Femur (tissue), 1 donor: ENCODE data around the gene CRLF2.
A peak's percentile ranks its signal among the peaks of the same experiment; 100 is the strongest.
"Not testable (repeated sequence)": the region's sequence is repeated elsewhere in the genome, so short reads cannot be mapped to it uniquely, and the experiment has no call there.

ENCODE experiments used
- DNase-seq: peaks from one replicate; pipeline ENCODE4 v3.0.0-alpha.2; 2017

CRLF2 gene

DNA sequence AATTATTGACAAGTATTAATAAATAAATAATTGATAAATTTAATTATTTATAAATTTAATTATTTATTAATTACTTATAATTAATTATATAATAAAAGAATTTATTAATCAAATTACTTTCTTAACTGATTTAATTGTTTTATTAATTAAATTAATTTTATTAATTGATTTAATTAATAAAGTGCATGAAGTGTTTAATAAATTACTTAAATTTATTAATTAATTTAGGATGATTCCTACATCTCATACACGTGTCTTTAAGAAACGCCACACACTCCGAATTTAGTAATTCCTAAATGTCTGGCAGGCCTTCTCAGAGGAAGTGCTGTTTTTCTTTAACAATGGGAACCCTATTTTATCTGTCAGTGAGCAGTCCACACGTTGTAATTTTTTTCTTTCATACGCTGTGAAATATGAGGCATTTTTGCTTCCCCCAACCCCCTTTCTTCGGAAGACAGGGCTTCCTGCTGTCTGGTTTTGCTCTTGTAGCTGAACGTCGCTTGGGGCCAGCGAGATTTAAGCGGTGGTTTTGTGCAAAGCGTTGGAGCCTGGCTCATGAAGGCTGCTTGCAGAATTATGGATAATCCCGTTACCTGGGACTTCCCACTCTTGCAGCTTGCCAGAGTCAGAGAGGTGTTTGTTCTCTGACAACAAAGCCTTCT is 46.8 kb downstream of the CRLF2 start:
- DNase-seq: peak; percentile 68

DNA sequence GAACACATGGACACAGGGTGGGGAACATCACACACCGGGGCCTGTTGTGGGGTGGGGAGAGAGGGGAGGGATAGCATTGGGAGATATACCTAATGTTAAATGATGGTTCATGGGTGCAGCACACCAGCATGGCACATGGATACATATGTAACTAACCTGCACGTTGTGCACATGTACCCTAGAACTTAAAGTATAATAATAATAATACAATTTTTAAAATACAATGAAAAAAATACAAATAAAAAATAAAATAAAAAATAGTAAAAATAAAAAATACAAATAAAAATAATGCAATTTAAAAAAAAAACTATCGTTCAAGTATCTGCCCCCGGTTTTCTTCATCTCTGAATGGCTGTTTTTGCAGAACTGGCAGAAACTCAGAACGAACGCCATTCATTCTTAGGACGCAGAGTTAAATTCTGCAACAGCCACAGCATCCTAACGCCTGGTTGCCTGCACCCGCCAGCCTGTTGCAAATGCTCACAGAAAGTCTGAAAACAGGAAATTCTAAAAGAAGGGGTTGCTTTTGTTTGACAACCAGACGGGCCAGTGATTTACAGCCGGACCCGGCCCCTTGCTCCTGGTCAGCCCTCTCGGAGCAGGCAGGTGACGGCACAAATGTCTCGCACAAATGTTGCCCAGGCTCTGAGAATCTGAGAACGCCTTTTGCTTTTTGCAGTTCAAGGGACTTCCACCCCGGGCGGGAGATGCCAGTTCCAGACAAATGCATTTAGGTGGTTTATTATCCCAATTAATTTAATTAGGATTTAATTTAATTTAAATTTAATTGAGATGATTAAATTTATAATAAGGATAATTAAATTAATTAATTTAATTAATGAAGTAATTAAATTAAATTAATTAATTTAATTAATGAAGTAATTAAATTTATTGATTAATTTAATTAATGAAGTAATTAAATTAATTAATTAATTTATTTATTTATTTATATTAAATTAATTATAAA is 47.8 kb downstream of the CRLF2 start:
- peak; percentile 79 for DNase-seq

DNA sequence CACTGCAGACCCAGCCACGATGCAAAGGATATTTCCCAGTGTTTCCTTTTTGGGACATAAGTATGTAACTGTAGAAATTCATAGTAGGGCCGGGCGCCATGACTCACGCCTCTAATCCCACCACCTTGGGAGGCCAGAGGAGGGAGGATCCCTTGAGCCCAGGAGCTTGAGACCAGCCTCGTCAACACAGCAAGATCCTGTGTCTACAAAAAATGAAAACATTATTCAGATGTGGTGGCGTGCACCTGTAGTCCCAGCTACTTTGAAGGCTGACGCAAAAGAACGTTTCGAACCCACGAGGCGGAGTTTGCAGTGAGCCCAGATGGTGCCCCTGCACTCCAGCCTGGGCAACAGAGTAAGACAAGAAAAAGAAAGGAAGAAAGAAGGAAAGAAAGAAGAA is 49.2 kb downstream of the CRLF2 start:
- no peak for DNase-seq

DNA sequence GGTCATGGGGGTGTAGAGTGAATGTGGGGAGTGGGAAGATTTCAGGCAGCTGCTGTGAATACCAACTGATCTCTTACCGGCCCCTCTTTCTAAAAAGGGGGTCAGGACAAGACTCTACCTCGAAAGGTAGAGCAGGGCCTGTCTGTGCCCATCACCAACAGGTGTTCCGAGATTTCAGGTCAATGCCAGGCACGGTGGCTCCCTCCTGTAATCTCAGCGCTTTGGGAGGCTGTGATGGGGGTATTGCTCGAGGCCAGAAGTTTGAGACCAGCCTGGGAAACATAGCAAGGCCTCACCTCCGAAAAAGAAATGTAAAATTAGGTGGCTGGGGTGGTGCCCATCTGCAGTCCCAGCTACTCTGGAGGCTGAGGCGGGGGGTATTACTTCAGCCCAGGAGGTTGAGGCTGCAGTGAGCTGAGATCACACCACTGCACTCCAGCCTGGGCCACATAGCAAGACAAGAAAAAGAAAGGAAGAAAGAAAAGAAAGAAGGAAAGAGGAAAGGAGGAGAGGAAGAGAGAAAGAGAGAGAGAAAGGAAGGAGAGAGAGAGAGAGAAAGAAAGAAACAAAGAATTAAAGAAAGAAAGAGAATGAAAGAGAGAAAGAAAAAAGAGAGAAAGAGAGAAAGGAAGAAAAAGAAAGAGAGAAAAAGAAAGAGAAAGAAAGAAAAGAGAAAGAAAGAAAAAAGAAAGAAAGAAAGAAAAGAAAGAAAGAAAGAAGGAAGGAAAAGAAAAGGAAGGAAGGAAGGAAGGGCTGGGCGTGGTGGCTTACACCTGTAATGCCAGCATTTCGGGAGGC is 50.1 kb downstream of the CRLF2 start:
- DNase-seq: no peak

DNA sequence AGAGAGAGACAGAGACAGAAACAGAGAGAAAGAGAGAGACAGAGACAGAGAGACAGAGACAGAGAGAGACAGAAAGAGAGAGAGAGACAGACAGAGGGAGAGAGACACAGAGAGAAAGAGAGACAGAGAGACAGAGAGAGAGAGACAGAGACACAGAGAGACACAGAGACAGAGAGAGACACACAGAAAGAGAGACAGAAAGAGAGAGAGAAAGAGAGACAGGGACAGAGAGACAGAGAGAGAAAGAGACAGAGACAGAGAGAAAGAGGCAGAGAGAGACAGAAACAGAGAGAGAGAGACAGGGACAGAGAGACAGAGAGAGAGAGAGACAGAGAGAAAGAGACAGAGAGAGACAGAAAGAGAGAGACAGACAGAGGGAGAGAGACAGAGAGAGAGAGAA is 52.9 kb downstream of the CRLF2 start:
- DNase-seq: no peak

DNA sequence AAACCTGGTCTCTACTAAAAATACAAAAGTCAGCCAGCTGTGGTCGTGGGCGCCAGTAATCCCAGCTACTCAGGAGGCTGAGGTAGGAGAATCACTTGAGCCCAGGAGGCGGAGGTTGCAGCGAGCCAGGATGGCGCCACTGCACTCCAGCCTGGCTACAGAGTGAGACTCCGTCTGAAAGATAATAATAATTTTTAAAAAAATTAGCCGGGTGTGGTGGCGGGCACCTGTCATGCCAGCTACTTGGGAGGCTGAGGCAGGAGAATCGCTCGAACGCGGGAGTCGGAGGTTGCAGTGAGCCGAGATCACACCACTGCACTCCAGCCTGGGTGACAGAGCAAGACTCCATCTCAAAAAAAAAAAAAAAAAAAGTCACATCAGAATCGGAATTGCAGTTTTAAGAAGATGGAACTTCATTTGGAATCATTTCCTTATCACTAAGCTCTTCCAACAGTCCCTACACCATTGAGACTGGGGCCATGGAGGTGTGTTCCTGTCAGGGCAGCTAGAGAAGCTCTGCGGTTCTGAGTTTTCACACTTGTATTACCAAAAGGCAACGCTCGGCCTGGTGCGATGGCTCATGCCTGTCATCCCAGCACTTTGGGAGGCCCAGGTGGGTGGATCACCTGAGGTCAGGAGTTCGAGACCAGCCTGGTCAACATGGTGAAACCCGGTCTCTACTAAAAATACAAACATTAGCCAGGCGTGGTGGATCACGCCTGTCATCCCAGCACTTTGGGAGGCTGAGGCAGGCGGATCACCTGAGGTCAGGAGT is 55.6 kb downstream of the CRLF2 start:
- not testable (repeated sequence) for DNase-seq

DNA sequence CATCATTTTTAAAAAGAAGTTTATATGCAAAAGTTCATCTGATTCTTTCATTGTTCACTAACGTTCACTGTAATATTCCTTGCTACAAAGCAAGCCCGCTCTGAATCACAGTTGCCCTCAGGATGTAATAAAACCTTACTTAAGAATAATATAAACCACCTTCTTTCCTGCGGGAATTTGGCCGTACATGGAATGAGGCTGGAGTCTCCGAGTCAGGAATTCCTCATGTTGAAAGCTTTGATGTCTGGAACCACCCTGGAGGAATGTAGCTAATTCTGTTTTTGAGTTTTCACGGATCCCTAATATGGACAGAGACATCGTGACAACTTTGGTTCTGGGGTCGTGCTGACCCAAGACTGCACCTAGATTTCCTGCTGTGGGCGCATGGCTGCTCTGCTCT is 58.5 kb downstream of the CRLF2 start:
- no peak for DNase-seq

DNA sequence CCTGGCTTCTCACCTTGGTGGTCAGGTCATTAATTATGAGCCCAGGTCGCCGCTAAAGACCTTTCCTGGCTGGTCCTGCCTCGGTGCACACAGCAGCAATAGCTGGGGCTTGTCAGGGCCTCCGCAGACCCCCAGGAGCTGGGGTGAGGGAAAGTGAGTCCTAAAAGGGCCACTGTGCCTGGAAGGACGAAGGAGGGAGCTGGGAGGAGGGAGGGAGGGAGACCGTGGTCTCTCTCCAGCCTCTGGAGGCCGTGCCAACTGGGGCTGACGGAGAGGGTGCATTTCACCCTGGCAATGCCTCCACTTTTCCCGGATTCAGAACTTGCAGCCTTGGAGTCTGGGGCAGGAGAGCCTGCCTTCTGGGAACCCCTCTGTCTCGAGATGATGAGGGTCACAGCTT is 60.4 kb downstream of the CRLF2 start:
- no peak for DNase-seq

DNA sequence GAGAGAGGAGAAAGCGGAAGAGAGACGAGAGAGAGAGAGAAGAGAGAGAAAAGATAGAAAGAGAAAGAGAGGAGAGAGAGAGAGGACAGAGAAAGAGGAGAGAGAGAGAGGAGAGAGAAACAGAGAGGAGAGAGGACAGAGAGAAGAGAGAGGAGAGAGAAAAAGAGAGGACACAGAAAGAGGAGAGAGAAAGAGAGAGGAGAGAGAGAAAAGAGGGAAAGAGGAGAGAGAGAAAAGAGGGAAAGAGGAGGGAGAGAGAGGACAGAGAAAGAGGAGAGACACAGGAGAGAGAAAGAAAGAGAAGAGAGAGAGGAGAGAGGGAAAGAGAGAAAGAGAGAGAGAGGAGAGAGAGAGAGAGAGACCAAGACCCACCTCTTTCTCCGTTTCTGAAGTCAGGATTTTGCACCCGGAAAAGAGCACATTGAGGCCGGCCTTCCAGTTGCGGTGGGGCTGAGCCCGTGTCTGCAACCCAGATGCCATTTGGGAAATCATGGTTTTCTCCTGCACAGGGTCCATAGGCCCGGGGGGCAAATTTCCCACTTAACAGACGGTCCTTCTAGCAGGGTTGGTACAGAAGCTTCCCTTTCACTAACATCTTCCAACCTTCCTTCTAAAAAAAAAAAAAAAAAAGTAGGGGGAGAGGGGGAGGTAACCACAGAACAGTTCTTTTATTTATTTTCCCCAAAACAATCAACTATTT is 60.9 kb downstream of the CRLF2 start:
- DNase-seq: no peak

DNA sequence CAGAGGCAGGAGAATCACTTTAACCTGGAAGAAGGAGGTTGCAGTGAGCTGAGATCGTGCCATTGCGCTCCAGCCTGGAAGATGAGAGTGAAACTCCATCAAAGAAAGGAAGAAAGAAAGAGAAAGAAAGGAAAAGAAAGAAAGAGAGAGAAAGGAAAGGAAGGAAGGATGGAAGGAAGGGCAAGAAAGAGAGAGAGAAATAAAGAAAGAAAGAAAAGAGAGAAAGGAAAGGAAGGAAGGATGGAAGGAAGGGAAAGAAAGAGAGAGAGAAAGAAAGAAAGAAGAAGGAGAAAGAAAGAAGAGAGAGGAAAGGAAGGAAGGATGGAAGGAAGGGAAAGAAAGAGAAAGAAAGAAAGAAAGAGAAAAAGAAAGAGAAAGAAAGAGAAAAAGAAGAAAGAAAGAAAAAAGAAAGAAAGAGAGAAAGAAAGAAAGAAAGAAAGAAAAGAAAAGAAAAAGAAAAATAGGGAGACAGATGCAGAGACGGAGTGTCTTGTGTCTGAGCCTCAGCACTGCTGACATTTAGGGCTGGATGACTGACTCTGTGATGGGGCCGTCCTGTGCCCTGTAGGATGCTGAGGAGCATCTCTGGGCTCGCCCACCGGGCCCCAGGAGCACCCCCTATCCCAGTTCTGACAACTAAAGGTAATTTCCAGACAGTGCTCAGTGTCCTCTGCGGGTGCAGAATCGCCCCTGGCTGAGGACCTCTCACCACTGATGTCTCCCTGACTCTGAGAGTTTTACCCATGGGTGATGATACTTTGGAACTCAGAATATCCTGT is 61.7 kb downstream of the CRLF2 start:
- DNase-seq: no peak

DNA sequence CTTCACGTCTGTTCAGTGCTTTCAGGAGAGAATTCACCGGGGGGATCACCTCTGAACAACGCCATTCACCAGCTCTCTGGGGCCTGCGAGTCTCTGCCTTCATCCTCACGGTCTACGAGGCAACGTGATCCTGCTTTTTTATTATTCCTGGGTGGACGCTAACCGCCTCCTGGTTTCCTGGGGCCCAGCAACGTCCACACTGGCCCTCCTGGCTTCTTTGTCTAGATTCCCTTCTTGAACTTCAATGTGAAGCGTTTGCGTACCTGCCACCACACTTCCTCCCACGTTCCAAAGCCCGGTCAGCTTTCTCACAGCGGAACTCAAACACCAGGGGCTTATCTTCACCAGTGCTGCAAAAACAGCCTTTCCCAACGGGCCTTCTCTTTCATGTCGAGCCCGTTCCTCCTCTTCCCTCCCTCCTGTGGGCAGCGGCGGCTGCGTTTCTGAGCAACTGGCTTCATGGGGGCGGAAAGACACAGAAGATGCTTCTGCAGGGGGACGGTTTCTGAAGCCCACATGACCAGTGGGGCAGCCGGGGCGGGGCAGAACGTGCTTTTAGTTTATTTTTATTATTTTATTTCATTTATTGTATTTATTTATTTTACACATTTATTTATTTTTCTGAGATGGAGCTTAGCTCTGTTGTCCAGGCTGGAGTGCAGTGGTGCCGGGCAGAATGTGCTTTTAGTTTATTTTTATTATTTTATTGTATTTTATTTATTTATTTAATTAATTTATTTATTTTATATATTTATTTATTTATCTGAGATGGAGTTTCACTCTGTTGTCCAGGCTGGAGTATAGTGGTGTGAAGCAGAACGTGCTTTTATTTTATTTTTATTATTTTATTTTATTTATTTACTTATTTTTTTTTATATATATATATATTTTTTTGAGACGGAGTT is 64.6 kb downstream of the CRLF2 start:
- DNase-seq: no peak

DNA sequence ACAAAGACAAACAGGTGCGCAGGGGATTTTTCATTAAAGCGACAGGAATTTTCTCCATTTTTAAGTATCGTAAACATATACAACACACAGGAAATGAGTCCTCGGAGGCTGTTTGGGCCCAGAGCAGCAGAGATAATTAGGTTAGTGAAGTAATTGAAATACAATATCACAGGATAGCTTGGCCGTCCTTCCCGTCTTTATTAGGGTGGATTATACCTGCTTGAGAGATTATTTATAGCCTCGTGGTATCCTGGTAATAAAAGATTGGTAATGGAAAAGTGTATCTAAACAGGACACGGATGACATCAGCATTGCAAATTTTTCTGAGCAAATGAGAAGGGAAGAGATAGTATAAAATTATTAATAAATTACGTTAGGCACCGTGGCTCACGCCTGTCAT is 68.2 kb downstream of the CRLF2 start:
- DNase-seq: no peak
